ENCODE data around the gene TUT4.

The TUT4 gene

GRCh38 chr1:52534928-52535764 lies 17.7 kb downstream of the TUT4 start:
- no peak for DNase-seq (ENCODE audit: low read depth in 1 of 2, low spot score in 1 of 2)

- DNase-seq (ENCODE audit: low read depth in 1 of 2, low spot score in 1 of 2): no peak
Observed at GRCh38 chr1:52533713-52534112, 19.2 kb downstream of the TUT4 start.

GRCh38 chr1:52532731-52533327 lies 20.1 kb downstream of the TUT4 start:
- no peak for DNase-seq (ENCODE audit: low read depth in 1 of 2, low spot score in 1 of 2)

- DNase-seq (ENCODE audit: low read depth in 1 of 2, low spot score in 1 of 2): no peak
Observed at GRCh38 chr1:52532247-52532646, 20.6 kb downstream of the TUT4 start.

- no peak for DNase-seq (ENCODE audit: low read depth in 1 of 2, low spot score in 1 of 2)
Observed at GRCh38 chr1:52531249-52531872, 21.5 kb downstream of the TUT4 start.

- no peak for DNase-seq (ENCODE audit: low read depth in 1 of 2, low spot score in 1 of 2)
Observed at GRCh38 chr1:52530563-52531144, 22.2 kb downstream of the TUT4 start.

GRCh38 chr1:52523376-52523775 lies 29.5 kb downstream of the TUT4 start:
- no peak for DNase-seq (ENCODE audit: low read depth in 1 of 2, low spot score in 1 of 2)

- DNase-seq (ENCODE audit: low read depth in 1 of 2, low spot score in 1 of 2): no peak
Observed at GRCh38 chr1:52520148-52520547, 32.7 kb downstream of the TUT4 start.

GRCh38 chr1:52518962-52519361 lies 33.9 kb downstream of the TUT4 start:
- DNase-seq (ENCODE audit: low read depth in 1 of 2, low spot score in 1 of 2): no peak

GRCh38 chr1:52511851-52512615 lies 40.9 kb downstream of the TUT4 start:
- DNase-seq (ENCODE audit: low read depth in 1 of 2, low spot score in 1 of 2): no peak

- DNase-seq (ENCODE audit: low read depth in 1 of 2, low spot score in 1 of 2): no peak
Observed at GRCh38 chr1:52511439-52511838, 41.5 kb downstream of the TUT4 start.

- no peak for DNase-seq (ENCODE audit: low read depth in 1 of 2, low spot score in 1 of 2)
Observed at GRCh38 chr1:52506920-52507546, 45.9 kb downstream of the TUT4 start.

- no peak for DNase-seq (ENCODE audit: low read depth in 1 of 2, low spot score in 1 of 2)
Observed at GRCh38 chr1:52506349-52506748, 46.5 kb downstream of the TUT4 start.

- no peak for DNase-seq (ENCODE audit: low read depth in 1 of 2, low spot score in 1 of 2)
Observed at GRCh38 chr1:52504720-52505119, 48.2 kb downstream of the TUT4 start.

GRCh38 chr1:52503706-52504105 lies 49.2 kb downstream of the TUT4 start:
- no peak for DNase-seq (ENCODE audit: low read depth in 1 of 2, low spot score in 1 of 2)

- no peak for DNase-seq (ENCODE audit: low read depth in 1 of 2, low spot score in 1 of 2)
Observed at GRCh38 chr1:52502789-52503188, 50.1 kb downstream of the TUT4 start.

GRCh38 chr1:52487632-52488031 lies 65.3 kb downstream of the TUT4 start:
- DNase-seq (ENCODE audit: low read depth in 1 of 2, low spot score in 1 of 2): no peak

GRCh38 chr1:52482326-52483004 lies 70.4 kb downstream of the TUT4 start:
- no peak for DNase-seq (ENCODE audit: low read depth in 1 of 2, low spot score in 1 of 2)

GRCh38 chr1:52479076-52479475 lies 73.8 kb downstream of the TUT4 start:
- no peak for DNase-seq (ENCODE audit: low read depth in 1 of 2, low spot score in 1 of 2)

- no peak for DNase-seq (ENCODE audit: low read depth in 1 of 2, low spot score in 1 of 2)
Observed at GRCh38 chr1:52477876-52478275, 75.0 kb downstream of the TUT4 start.

All from activated CD4-positive, alpha-beta T cell treated with anti-CD3 and anti-CD28 coated beads, Interleukin-2, amount 50 U/mL, for 24 hours (primary cell).